ENCODE data around the gene PTPN1. TPM values are rescaled to one million over a fixed set of nuclear protein-coding genes. Genes with fewer than 3 reads are reported as not detected.

Gene PTPN1
- total RNA-seq, 2 experiments from 2014 or later: 17.1 to 25.1 TPM

DNA sequence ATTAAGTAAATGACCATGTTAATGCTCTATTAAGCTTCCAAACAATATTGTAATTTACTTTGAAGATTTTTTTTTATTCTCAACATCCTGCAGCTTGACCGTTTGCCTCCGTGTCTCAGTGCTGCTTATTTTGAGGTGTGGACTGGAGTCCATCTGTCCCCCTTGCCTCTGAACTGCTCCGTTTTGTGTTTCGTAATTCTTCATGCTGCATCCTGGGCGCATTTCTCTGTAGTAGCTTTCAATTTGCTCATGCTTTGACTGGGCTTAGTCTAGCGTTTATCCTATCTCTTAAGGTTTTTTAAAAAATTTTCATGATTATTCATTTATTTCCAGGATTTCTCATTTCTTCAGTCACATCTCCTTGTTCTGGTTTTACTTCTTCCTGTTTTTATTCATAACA is 37.8 kb downstream of the PTPN1 start:
- intact Hi-C loops (cut with micrococcal nuclease; ENCODE audit: unreplicated experiment): no loop called here
- Histone ChIP-seq H3K36me3 (ENCODE audit: insufficient read depth, low read length) (no peaks in the 10 kb centered on the region), H3K4me2 (ENCODE audit: low read length) (no peak overlapping the region), H3K9me3 (ENCODE audit: low read length) (no peaks in the 10 kb centered on the region), H3K27ac (ENCODE audit: low read depth, low read length, poor library complexity, severe bottlenecking) (no peak overlapping the region), H3K4me1 (ENCODE audit: insufficient read depth, low read length, poor library complexity, severe bottlenecking) (peaks cover 24% of the 10 kb centered on the region), H3K4me3 (ENCODE audit: low read depth, low read length, poor library complexity, severe bottlenecking) (no peak overlapping the region), H3K9me2 (ENCODE audit: insufficient read depth, low read length) (no peaks in the 10 kb centered on the region), H4K20me1 (ENCODE audit: insufficient read depth, low read length) (peaks cover 6% of the 10 kb centered on the region; the same call in 1 of the 2 replicates), H2AFZ (ENCODE audit: low read length) (no peak overlapping the region), H3K79me2 (ENCODE audit: insufficient read depth, low read depth, low read length) (peaks cover 2% of the 10 kb centered on the region; the same call in 1 of the 2 replicates)
- POLR2A ChIA-PET: interaction anchor here (0.6 to 1.2 kb wide), 3 partner anchors 12 to 159 kb away, joined by 3 read pairs; no protein-coding TSS in a partner anchor
- no TSS peak for BruUV-seq (replicated peaks)
- TF ChIP-seq, protein P1, sequence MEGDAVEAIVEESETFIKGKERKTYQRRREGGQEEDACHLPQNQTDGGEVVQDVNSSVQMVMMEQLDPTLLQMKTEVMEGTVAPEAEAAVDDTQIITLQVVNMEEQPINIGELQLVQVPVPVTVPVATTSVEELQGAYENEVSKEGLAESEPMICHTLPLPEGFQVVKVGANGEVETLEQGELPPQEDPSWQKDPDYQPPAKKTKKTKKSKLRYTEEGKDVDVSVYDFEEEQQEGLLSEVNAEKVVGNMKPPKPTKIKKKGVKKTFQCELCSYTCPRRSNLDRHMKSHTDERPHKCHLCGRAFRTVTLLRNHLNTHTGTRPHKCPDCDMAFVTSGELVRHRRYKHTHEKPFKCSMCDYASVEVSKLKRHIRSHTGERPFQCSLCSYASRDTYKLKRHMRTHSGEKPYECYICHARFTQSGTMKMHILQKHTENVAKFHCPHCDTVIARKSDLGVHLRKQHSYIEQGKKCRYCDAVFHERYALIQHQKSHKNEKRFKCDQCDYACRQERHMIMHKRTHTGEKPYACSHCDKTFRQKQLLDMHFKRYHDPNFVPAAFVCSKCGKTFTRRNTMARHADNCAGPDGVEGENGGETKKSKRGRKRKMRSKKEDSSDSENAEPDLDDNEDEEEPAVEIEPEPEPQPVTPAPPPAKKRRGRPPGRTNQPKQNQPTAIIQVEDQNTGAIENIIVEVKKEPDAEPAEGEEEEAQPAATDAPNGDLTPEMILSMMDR (conservative IDR thresholded peaks at IDR 0.05; ENCODE audit: low read length): no peak
- no peak for TF ChIP-seq EZH2phosphoT487 (IDR thresholded peaks at IDR 0.05; ENCODE audit: borderline replicate concordance, low read depth, low read length)
- CTCF ChIA-PET (ENCODE audit: unreplicated experiment): no interaction called here
- DNase-seq (ENCODE audit: low spot score): no peak

DNA sequence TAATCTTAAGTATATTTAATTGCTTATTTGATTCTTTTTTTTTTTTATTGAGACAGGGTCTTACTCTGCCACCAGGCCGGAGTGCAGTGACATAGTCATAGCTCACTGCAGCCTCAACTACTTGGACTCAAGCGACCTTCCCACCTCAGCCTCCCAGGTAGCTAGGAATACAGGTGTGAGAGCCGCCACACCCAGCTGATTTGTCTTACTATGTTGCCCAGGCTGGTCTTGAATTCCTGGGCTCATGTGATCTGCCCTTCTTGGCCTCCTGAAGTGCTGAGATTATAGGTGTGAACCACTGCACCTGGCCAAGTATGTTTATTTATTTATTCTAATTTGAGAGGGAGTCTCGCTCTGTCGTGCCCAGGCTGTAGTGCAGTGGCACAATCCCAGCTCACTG is 38.2 kb downstream of the PTPN1 start:
- BruUV-seq (replicated peaks): no TSS peak
- H2AFZ ChIP-seq (ENCODE audit: low read length): no peak overlapping the region
- H4K20me1 ChIP-seq (ENCODE audit: insufficient read depth, low read length): peaks cover 4% of the 10 kb centered on the region; the same call in 1 of the 2 replicates
- H3K36me3 ChIP-seq (ENCODE audit: insufficient read depth, low read length): no peaks in the 10 kb centered on the region
- DNase-seq (ENCODE audit: low spot score): no peak
- CTCF ChIA-PET (ENCODE audit: unreplicated experiment): no interaction called here
- no peak overlapping the region for H3K4me2 ChIP-seq (ENCODE audit: low read length)
- H3K4me1 ChIP-seq (ENCODE audit: insufficient read depth, low read length, poor library complexity, severe bottlenecking): peaks cover 19% of the 10 kb centered on the region
- POLR2A ChIA-PET: interaction anchor here (1.2 kb wide), 2 partner anchors 11 to 13 kb away, joined by 3 read pairs; no protein-coding TSS in a partner anchor
- intact Hi-C loops (cut with micrococcal nuclease; ENCODE audit: unreplicated experiment): no loop called here
- H3K4me3 ChIP-seq (ENCODE audit: low read depth, low read length, poor library complexity, severe bottlenecking): no peak overlapping the region
- H3K79me2 ChIP-seq (ENCODE audit: insufficient read depth, low read depth, low read length): no peaks in the 10 kb centered on the region; the same call in 1 of the 2 replicates
- H3K9me3 ChIP-seq (ENCODE audit: low read length): no peaks in the 10 kb centered on the region
- H3K9me2 ChIP-seq (ENCODE audit: insufficient read depth, low read length): no peaks in the 10 kb centered on the region
- H3K27ac ChIP-seq (ENCODE audit: low read depth, low read length, poor library complexity, severe bottlenecking): no peak overlapping the region
- TF ChIP-seq, protein P1 (conservative IDR thresholded peaks at IDR 0.05; ENCODE audit: low read length): no peak
- TF ChIP-seq EZH2phosphoT487 (IDR thresholded peaks at IDR 0.05; ENCODE audit: borderline replicate concordance, low read depth, low read length): no peak

DNA sequence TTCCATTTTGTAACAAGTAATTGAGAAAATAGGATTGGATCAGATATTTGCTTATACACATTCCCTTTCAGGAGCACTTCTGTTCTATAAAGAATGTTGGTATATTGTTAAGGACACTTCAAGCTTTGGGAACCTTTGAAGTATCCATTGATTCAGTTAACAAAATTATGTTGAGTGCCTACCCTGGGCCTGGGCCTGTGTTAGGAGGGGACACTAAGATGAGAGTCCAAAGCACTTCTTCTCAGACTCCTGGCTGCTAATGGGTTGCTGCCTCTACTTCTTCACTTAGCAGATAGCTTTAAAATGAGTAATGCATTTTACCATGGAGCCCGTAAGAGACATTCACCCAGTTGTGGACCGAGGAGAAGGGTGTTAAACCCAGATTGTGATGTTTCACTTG is 40.3 kb downstream of the PTPN1 start:
- Histone ChIP-seq H3K4me2 (ENCODE audit: low read length) (no peak overlapping the region), H2AFZ (ENCODE audit: low read length) (no peak overlapping the region), H3K4me1 (ENCODE audit: insufficient read depth, low read length, poor library complexity, severe bottlenecking) (peaks cover 14% of the 10 kb centered on the region), H3K9me2 (ENCODE audit: insufficient read depth, low read length) (no peaks in the 10 kb centered on the region), H3K36me3 (ENCODE audit: insufficient read depth, low read length) (no peaks in the 10 kb centered on the region), H4K20me1 (ENCODE audit: insufficient read depth, low read length) (peaks cover 4% of the 10 kb centered on the region; the same call in 1 of the 2 replicates), H3K4me3 (ENCODE audit: low read depth, low read length, poor library complexity, severe bottlenecking) (no peak overlapping the region), H3K9me3 (ENCODE audit: low read length) (no peaks in the 10 kb centered on the region), H3K27ac (ENCODE audit: low read depth, low read length, poor library complexity, severe bottlenecking) (no peak overlapping the region), H3K79me2 (ENCODE audit: insufficient read depth, low read depth, low read length) (no peaks in the 10 kb centered on the region)
- ChIA-PET CTCF (ENCODE audit: unreplicated experiment) (no interaction called here), POLR2A (interaction anchor here (1.2 kb wide), 1 partner anchor 474 kb away, joined by 3 read pairs; no protein-coding TSS in a partner anchor)
- TF ChIP-seq, protein P1 (conservative IDR thresholded peaks at IDR 0.05; ENCODE audit: low read length): no peak
- TF ChIP-seq EZH2phosphoT487 (IDR thresholded peaks at IDR 0.05; ENCODE audit: borderline replicate concordance, low read depth, low read length): no peak
- BruUV-seq (replicated peaks): no TSS peak
- intact Hi-C loops (cut with micrococcal nuclease; ENCODE audit: unreplicated experiment): no loop called here
- DNase-seq (ENCODE audit: low spot score): no peak
